GM20000 (cell line): ENCODE measurements around the gene TOLLIP.

Source experiments
- DNase-seq: peaks from one replicate; pipeline ENCODE4 v3.0.0; 2012; ENCODE audit warnings: low spot score
- CTCF ChIP-seq: IDR thresholded peaks from 2 replicates; pipeline ENCODE4 v1.5.1; 2012; ENCODE audit warnings: mild to moderate bottlenecking, control low read depth; ENCODE audit errors: extremely low read depth, missing control alignments

The TOLLIP gene

GRCh38 chr11:1235306-1235900 is 74.0 kb downstream of the TOLLIP start:
- DNase-seq: no peak
- no peak for TF ChIP-seq CTCF

- no peak for DNase-seq
- no peak for TF ChIP-seq CTCF
Observed at GRCh38 chr11:1234771-1235305, 74.6 kb downstream of the TOLLIP start.

- no peak for DNase-seq
- no peak for TF ChIP-seq CTCF
Observed at GRCh38 chr11:1234054-1234720, 75.2 kb downstream of the TOLLIP start.

GRCh38 chr11:1233351-1234053 is 75.9 kb downstream of the TOLLIP start:
- peak; percentile 36 for DNase-seq
- TF ChIP-seq CTCF: no peak

GRCh38 chr11:1232883-1233321 is 76.5 kb downstream of the TOLLIP start:
- DNase-seq: peak; percentile 25
- TF ChIP-seq CTCF: no peak

- TF ChIP-seq CTCF: no peak
- DNase-seq: peak; percentile 32
Observed at GRCh38 chr11:1232021-1232882, 77.2 kb downstream of the TOLLIP start.
